B cell (primary cell): ENCODE results near the gene C17orf114.

Experiments
- ATAC-seq: fragments of 200-7000 bp; cut with Tn5 transposase; one replicate; pipeline ENCODE4 v1.10.0; 2021; ENCODE audit warnings: low read depth, mild to moderate bottlenecking, moderate number of reproducible peaks, moderate library complexity
- CTCF ChIA-PET: fragments of 350-600 bp; sonication (Branson Sonifier 250); formaldehyde crosslinking; loops from one replicate; lab custom pipeline; 2021; ENCODE audit warnings: antibody characterized with exemption, inconsistent platforms; lab: Charles Lee
- POLR2A ChIA-PET: fragments of 350-600 bp; sonication (Branson Sonifier 250); formaldehyde crosslinking; loops from one replicate; lab custom pipeline; 2021; ENCODE audit warnings: antibody characterized with exemption; lab: Charles Lee
- DNase-seq: peaks from one replicate; pipeline ENCODE4 v3.0.0; 2013
- H2AFZ ChIP-seq: 2 replicates; pipeline ENCODE4 v1.6.1; 2012; ENCODE audit warnings: mild to moderate bottlenecking, low read depth, low read length; ENCODE audit not compliant: insufficient read depth, poor library complexity, severe bottlenecking
- H3K27ac ChIP-seq, 2 donors: 1 replicate in 1 of 2; 2 replicates in 1 of 2; pipeline ENCODE4 v1.5.1; 2012 to 2013; ENCODE audit warnings: low read length in 2 of 2, mild to moderate bottlenecking in 2 of 2, moderate library complexity in 1 of 2
- H3K27me3 ChIP-seq, 4 experiments: fragments of 200-600 bp in 1 of 4; sonication (generic) in 1 of 4; replicated peaks in 1 of 4; 1 replicate in 2 of 4; 2 replicates in 2 of 4; pipeline versions ENCODE4 v1.6.1 to v1.7.0; 2013 to 2016; ENCODE audit warnings: low read length in 3 of 4, mild to moderate bottlenecking in 2 of 4, mixed read lengths in 1 of 4, moderate library complexity in 1 of 4; ENCODE audit not compliant: insufficient read depth in 4 of 4, control insufficient read depth in 3 of 4; ENCODE audit errors: control extremely low read depth in 1 of 4
- H3K36me3 ChIP-seq, 2 experiments: replicated peaks in 1 of 2; 1 replicate in 1 of 2; 2 replicates in 1 of 2; pipeline versions ENCODE4 v1.6.1 to v1.7.1; 2013; ENCODE audit warnings: low read length in 1 of 2; ENCODE audit not compliant: insufficient read depth in 2 of 2, control insufficient read depth in 1 of 2; ENCODE audit errors: control extremely low read depth in 1 of 2, extremely low read depth in 1 of 2
- H3K4me1 ChIP-seq, 2 donors: fragments of 200-600 bp in 1 of 2; sonication (generic) in 1 of 2; 1 replicate in 1 of 2; 2 replicates in 1 of 2; pipeline versions ENCODE4 v1.5.1 to v1.6.1; 2013 to 2017; ENCODE audit warnings: low read length in 2 of 2; ENCODE audit not compliant: control insufficient read depth in 2 of 2, insufficient read depth in 2 of 2
- H3K4me2 ChIP-seq: replicated peaks from 2 replicates; pipeline ENCODE3; 2012; ENCODE audit warnings: mild to moderate bottlenecking, low read depth, low read length; ENCODE audit not compliant: poor library complexity, severe bottlenecking
- H3K4me3 ChIP-seq, 5 experiments: fragments of 200-600 bp in 1 of 5; sonication (generic) in 1 of 5; 1 replicate in 3 of 5; 2 replicates in 2 of 5; pipeline versions ENCODE4 v1.5.1 to v1.7.0; 2011 to 2016; ENCODE audit warnings: low read length in 4 of 5, mild to moderate bottlenecking in 4 of 5, low read depth in 2 of 5, control low read depth in 1 of 5, moderate library complexity in 1 of 5; ENCODE audit not compliant: insufficient read depth in 1 of 5; ENCODE audit errors: control extremely low read depth in 1 of 5, extremely low read depth in 1 of 5
- H3K79me2 ChIP-seq: fragments of 200-600 bp; sonication (generic); one replicate; pipeline ENCODE4 v1.6.0; 2016; ENCODE audit warnings: low read length; ENCODE audit not compliant: control insufficient read depth, insufficient read depth
- H3K9ac ChIP-seq: fragments of 200-600 bp; sonication (generic); 2 replicates; pipeline ENCODE4 v1.6.1; 2017; ENCODE audit warnings: mild to moderate bottlenecking, low read length, moderate library complexity
- H3K9me3 ChIP-seq, 3 donors: one replicate each; pipeline versions ENCODE4 v1.6.1 to v1.7.1; 2013; ENCODE audit warnings: low read length in 2 of 3; ENCODE audit not compliant: control insufficient read depth in 2 of 3, insufficient read depth in 1 of 3; ENCODE audit errors: control extremely low read depth in 1 of 3
- H4K20me1 ChIP-seq: 2 replicates; pipeline ENCODE4 v1.6.0; 2012; ENCODE audit warnings: mild to moderate bottlenecking, low read length; ENCODE audit not compliant: insufficient read depth, control insufficient read depth, poor library complexity, severe bottlenecking
- H3K27ac Mint-ChIP-seq: one replicate; pipeline ENCODE4 v1.8.0; 2021; ENCODE audit warnings: mixed read lengths
- H3K27me3 Mint-ChIP-seq: one replicate; pipeline ENCODE4 v1.8.0; 2021; ENCODE audit warnings: mixed read lengths
- H3K4me1 Mint-ChIP-seq: one replicate; pipeline ENCODE4 v1.8.0; 2021; ENCODE audit warnings: mixed read lengths
- H3K4me3 Mint-ChIP-seq: one replicate; pipeline ENCODE4 v1.8.0; 2021; ENCODE audit warnings: mixed read lengths
- H3K9me3 Mint-ChIP-seq: one replicate; pipeline ENCODE4 v1.8.0; 2022; ENCODE audit warnings: mixed read lengths; ENCODE audit not compliant: insufficient read depth
- CTCF ChIP-seq: fragments of 200-600 bp; IDR thresholded peaks from one replicate; pipeline ENCODE4 v1.8.0; 2022; ENCODE audit warnings: antibody characterized with exemption, mild to moderate bottlenecking
- EZH2 ChIP-seq: IDR thresholded peaks from 2 replicates; pipeline ENCODE4 v1.6.1; 2012; ENCODE audit warnings: borderline replicate concordance, low read depth, mild to moderate bottlenecking, moderate library complexity, low read length; ENCODE audit not compliant: insufficient read depth, poor library complexity, severe bottlenecking
- WGBS: methylation state at CpG from one replicate; pipeline ENCODE4 v1.1.5; 2013; ENCODE audit warnings: missing lambda C conversion rate; ENCODE audit not compliant: insufficient coverage; 5-methylcytosine and 5-hydroxymethylcytosine counted together
- intact Hi-C: fragments of 100-400 bp; cut with micrococcal nuclease; formaldehyde crosslinking; loops from one replicate; pipeline ENCODE4 v1.10.0; 2022

Gene C17orf114

GRCh38 chr17:4812690-4813089, 10.6 kb upstream of the C17orf114 start:
- intact Hi-C loops: no loop called here
- peaks cover 3 to 6% of the 10 kb centered on the region in 2 donors for H3K4me1 ChIP-seq
- H3K9me3 Mint-ChIP-seq: no peaks in the 10 kb centered on the region
- CTCF ChIA-PET: interaction anchor here (0.8 to 1.3 kb wide), 2 partner anchors 21 to 28 kb away, joined by 3 read pairs; no protein-coding TSS in a partner anchor
- H3K79me2 ChIP-seq: no peaks in the 10 kb centered on the region
- TF ChIP-seq CTCF (no peak), EZH2 (no peak)
- no peak overlapping the region for H3K4me3 ChIP-seq
- peaks cover 0 to 25% of the 10 kb centered on the region in 2 experiments for H3K36me3 ChIP-seq
- no peak overlapping the region for H3K4me3 Mint-ChIP-seq
- no peaks in the 10 kb centered on the region for H3K9me3 ChIP-seq
- POLR2A ChIA-PET: interaction anchor here (0.6 kb wide), 1 partner anchor 16 kb away, joined by 3 read pairs; no protein-coding TSS in a partner anchor
- no peaks in the 10 kb centered on the region for H3K27me3 ChIP-seq
- H3K27me3 Mint-ChIP-seq: no peaks in the 10 kb centered on the region
- no peak overlapping the region for H3K4me2 ChIP-seq
- H4K20me1 ChIP-seq: no peaks in the 10 kb centered on the region
- H3K27ac Mint-ChIP-seq: no peak overlapping the region
- WGBS: 95% methylated on average over 4 of the region's 7 CpGs
- no peak overlapping the region for H3K27ac ChIP-seq
- H3K4me1 Mint-ChIP-seq: peaks cover 6% of the 10 kb centered on the region
- H3K9ac ChIP-seq: no peak overlapping the region
- no peak for ATAC-seq
- no peak for DNase-seq
- H2AFZ ChIP-seq: no peak overlapping the region

GRCh38 chr17:4811471-4811870, 9.3 kb upstream of the C17orf114 start:
- no peak overlapping the region for H2AFZ ChIP-seq
- Mint-ChIP-seq H3K27me3 (no peaks in the 10 kb centered on the region), H3K27ac (no peak overlapping the region), H3K4me3 (no peak overlapping the region), H3K4me1 (peaks cover 8% of the 10 kb centered on the region), H3K9me3 (no peaks in the 10 kb centered on the region)
- ATAC-seq (no peak), DNase-seq (no peak)
- H3K79me2 ChIP-seq: no peaks in the 10 kb centered on the region
- peaks cover 5 to 10% of the 10 kb centered on the region in 2 donors for H3K4me1 ChIP-seq
- no peak overlapping the region for H3K4me2 ChIP-seq
- no peaks in the 10 kb centered on the region for H3K9me3 ChIP-seq
- H3K4me3 ChIP-seq: no peak overlapping the region
- no peaks in the 10 kb centered on the region for H4K20me1 ChIP-seq
- ChIA-PET CTCF (no interaction called here), POLR2A (no interaction called here)
- no peak overlapping the region for H3K9ac ChIP-seq
- intact Hi-C loops: no loop called here
- TF ChIP-seq EZH2 (no peak), CTCF (no peak)
- peaks cover 0 to 20% of the 10 kb centered on the region in 2 experiments for H3K36me3 ChIP-seq
- H3K27me3 ChIP-seq: no peaks in the 10 kb centered on the region
- WGBS: 96% methylated on average over 9 of the region's 12 CpGs
- H3K27ac ChIP-seq: no peak overlapping the region
